ENCODE results near the gene NBAS.

NBAS gene

DNA sequence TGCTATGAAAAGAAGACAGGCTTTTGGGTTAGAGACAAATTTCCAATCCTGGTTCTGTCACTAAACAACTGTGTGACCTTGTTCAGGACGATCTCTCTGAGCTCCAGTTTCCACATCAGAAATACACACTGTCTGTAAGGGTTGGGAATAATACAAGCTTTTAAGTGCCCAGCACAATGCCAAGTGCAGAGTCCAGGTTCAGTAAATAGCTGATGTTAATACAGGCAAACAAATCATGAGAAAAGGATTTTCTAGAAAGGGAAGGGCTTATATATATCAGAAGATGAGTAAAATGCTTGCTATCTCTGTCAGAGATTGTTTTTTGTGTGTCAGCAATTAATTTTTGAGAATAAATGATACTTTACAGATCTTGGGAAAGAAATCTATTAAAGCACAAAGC, 388.3 kb downstream of the NBAS start:
- TF ChIP-seq, protein P1, sequence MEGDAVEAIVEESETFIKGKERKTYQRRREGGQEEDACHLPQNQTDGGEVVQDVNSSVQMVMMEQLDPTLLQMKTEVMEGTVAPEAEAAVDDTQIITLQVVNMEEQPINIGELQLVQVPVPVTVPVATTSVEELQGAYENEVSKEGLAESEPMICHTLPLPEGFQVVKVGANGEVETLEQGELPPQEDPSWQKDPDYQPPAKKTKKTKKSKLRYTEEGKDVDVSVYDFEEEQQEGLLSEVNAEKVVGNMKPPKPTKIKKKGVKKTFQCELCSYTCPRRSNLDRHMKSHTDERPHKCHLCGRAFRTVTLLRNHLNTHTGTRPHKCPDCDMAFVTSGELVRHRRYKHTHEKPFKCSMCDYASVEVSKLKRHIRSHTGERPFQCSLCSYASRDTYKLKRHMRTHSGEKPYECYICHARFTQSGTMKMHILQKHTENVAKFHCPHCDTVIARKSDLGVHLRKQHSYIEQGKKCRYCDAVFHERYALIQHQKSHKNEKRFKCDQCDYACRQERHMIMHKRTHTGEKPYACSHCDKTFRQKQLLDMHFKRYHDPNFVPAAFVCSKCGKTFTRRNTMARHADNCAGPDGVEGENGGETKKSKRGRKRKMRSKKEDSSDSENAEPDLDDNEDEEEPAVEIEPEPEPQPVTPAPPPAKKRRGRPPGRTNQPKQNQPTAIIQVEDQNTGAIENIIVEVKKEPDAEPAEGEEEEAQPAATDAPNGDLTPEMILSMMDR (IDR thresholded peaks at IDR 0.05; ENCODE audit: poor library complexity, severe bottlenecking) = no peak
- Histone ChIP-seq H3K4me1 (ENCODE audit: insufficient read depth, poor library complexity, severe bottlenecking) (peaks cover 15% of the 10 kb centered on the region), H3K9me3 (ENCODE audit: severe bottlenecking) (no peaks in the 10 kb centered on the region), H3K4me3 (ENCODE audit: severe bottlenecking) (no peak overlapping the region), H3K36me3 (ENCODE audit: low read depth) (no peaks in the 10 kb centered on the region), H3K27me3 (ENCODE audit: insufficient read depth, poor library complexity, severe bottlenecking) (no peaks in the 10 kb centered on the region), H3K27ac (ENCODE audit: poor library complexity, severe bottlenecking) (no peak overlapping the region)
- ATAC-seq (ENCODE audit: low read depth) = no peak
- DNase-seq (ENCODE audit: low spot score) = no peak

DNA sequence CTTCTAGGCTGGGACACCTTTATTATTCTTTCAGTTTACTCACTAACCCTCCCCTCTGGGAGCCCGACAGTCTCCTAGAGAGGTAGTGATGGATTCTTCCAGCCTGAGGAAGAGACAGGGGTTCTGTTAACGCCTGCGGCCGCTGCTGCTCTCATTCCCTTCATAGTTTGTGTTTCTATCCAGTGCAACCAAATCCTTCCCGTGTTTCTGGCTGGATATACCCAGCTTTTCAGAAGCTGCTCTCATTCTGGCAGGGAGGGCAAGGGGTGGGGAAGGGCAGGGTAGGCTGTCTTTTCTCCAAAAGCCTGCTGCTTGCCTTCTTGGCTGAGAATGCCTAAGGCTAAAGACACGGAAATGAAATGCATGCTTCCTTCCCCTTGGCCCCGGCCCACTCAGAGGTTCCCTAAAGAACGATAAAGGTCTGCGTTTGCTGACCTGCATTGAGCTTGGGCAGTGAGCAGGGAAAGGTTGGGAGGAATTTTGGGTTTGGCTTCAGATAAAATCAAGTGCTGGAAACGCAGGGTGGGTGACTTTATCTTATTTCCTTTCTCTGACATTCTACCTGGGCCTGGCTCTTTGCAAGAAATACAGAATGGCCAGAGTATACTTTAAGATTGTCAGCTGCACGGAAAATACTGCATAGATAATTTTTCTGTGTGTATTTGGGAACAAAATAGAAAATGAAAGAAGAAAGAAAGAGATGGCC, 390.9 kb downstream of the NBAS start:
- no peaks in the 10 kb centered on the region for H3K36me3 ChIP-seq (ENCODE audit: low read depth)

DNA sequence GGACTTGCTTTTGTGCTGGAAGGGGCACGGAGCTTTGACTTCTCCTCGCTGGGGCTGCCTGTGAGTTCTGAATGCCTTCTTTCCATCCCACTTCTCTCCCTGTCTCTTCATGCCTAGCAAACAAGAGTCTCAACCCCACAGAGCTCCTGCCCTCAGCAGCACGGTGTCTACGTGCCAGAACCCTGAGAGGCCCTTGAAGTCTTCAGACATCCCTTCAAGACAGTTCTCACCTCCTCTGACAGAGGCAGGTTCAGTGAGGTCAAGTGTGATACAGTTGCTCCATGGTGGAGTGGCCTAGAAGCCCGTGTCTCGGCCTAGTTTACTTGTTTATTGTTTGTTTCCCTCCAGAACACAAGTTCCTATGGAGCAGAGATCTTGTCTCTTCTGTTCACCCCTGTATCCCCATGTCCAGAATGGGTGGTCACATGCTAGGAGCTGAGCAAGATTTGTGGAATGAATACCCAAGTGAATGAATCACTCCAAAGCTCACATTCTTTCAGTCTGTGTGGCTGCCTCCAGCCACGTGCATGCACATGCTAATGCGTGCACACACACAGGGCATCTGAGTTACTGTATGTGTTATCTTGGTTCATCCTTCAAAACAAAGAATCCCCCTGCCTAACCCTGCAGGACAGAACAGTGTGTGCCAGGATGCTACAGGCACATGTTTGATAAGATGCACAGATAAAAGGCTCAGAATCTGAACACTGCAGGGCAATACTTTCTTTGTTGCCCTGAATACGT, 391.6 kb downstream of the NBAS start:
- Histone ChIP-seq H3K9me3 (ENCODE audit: severe bottlenecking) (no peaks in the 10 kb centered on the region), H3K4me1 (ENCODE audit: insufficient read depth, poor library complexity, severe bottlenecking) (peaks cover 15% of the 10 kb centered on the region), H3K27me3 (ENCODE audit: insufficient read depth, poor library complexity, severe bottlenecking) (no peaks in the 10 kb centered on the region), H3K4me3 (ENCODE audit: severe bottlenecking) (no peak overlapping the region), H3K36me3 (ENCODE audit: low read depth) (no peaks in the 10 kb centered on the region), H3K27ac (ENCODE audit: poor library complexity, severe bottlenecking) (peak overlapping the region; percentile 82)
- TF ChIP-seq, protein P1 (IDR thresholded peaks at IDR 0.05; ENCODE audit: poor library complexity, severe bottlenecking) = no peak
- DNase-seq (ENCODE audit: low spot score) (peak; percentile 84), ATAC-seq (ENCODE audit: low read depth) (peak; percentile 98)

More for the DNA sequence above, 390.9 kb downstream of the NBAS start:
- peak; percentile 59 for ATAC-seq (ENCODE audit: low read depth)
- Histone ChIP-seq H3K4me3 (ENCODE audit: severe bottlenecking) (no peak overlapping the region), H3K4me1 (ENCODE audit: insufficient read depth, poor library complexity, severe bottlenecking) (peaks cover 15% of the 10 kb centered on the region), H3K27me3 (ENCODE audit: insufficient read depth, poor library complexity, severe bottlenecking) (no peaks in the 10 kb centered on the region), H3K9me3 (ENCODE audit: severe bottlenecking) (no peaks in the 10 kb centered on the region), H3K27ac (ENCODE audit: poor library complexity, severe bottlenecking) (peak overlapping the region; percentile 82)
- no peak for DNase-seq (ENCODE audit: low spot score)
- TF ChIP-seq, protein P1 (IDR thresholded peaks at IDR 0.05; ENCODE audit: poor library complexity, severe bottlenecking) = no peak

DNA sequence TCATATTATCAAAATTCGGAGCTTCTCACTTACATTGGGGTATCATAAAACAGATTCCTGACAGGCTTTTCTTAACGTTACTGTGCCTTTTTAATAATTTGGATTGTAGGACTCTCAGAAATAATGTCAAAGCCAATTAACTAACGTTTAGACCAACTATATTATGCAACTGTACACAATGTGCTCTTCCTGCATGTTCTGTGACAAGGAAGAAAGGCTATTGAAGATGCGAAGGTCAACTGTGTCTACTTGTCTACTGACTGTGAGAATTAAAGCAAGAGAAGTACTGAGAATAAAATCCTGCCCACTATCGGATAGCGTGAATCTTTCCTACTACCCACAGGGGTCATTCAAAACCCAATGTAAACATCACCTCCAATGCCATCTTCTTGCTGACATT, 393.0 kb downstream of the NBAS start:
- Histone ChIP-seq H3K27ac (ENCODE audit: poor library complexity, severe bottlenecking) (no peak overlapping the region), H3K4me3 (ENCODE audit: severe bottlenecking) (no peak overlapping the region), H3K27me3 (ENCODE audit: insufficient read depth, poor library complexity, severe bottlenecking) (no peaks in the 10 kb centered on the region), H3K9me3 (ENCODE audit: severe bottlenecking) (no peaks in the 10 kb centered on the region), H3K4me1 (ENCODE audit: insufficient read depth, poor library complexity, severe bottlenecking) (peaks cover 15% of the 10 kb centered on the region), H3K36me3 (ENCODE audit: low read depth) (no peaks in the 10 kb centered on the region)
- ATAC-seq (ENCODE audit: low read depth) = no peak
- TF ChIP-seq, protein P1 (IDR thresholded peaks at IDR 0.05; ENCODE audit: poor library complexity, severe bottlenecking) = no peak
- DNase-seq (ENCODE audit: low spot score) = no peak

DNA sequence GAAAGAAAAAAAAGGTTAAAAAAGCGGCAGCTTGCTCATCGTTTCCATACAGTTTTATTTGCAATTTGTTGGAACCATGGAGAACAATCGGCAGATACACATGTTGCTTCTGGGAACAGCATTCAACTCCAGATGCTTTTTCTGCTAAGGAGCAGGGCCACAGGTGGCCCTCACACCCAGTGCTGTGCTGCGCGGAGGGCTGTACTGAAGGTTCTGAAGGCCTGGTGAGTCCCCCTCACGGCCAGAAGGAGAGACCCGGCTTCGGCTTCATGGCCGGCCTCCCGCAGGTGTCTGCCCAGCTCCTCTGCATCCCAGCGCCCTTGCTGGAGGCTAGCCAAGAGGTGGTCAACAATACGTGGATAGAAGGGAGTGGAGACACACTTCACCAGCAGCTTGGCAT, 394.3 kb downstream of the NBAS start:
- Histone ChIP-seq H3K4me3 (ENCODE audit: severe bottlenecking) (no peak overlapping the region), H3K27me3 (ENCODE audit: insufficient read depth, poor library complexity, severe bottlenecking) (no peaks in the 10 kb centered on the region), H3K4me1 (ENCODE audit: insufficient read depth, poor library complexity, severe bottlenecking) (peaks cover 15% of the 10 kb centered on the region), H3K27ac (ENCODE audit: poor library complexity, severe bottlenecking) (no peak overlapping the region), H3K9me3 (ENCODE audit: severe bottlenecking) (no peaks in the 10 kb centered on the region), H3K36me3 (ENCODE audit: low read depth) (no peaks in the 10 kb centered on the region)
- no peak for DNase-seq (ENCODE audit: low spot score)
- no peak for ATAC-seq (ENCODE audit: low read depth)
- TF ChIP-seq, protein P1 (IDR thresholded peaks at IDR 0.05; ENCODE audit: poor library complexity, severe bottlenecking) = no peak
